GM12872 (cell line): ENCODE measurements around the gene MYO1C.

Source experiments
- CTCF ChIP-seq: IDR thresholded peaks from 3 replicates; pipeline ENCODE4 v1.5.1; 2011; ENCODE audit warnings: low read depth, mild to moderate bottlenecking, low read length, moderate library complexity; ENCODE audit not compliant: insufficient read depth

The MYO1C gene

GRCh38 chr17:1529863-1530262, 37.4 kb upstream of the MYO1C start:
- TF ChIP-seq CTCF = no peak

DNA sequence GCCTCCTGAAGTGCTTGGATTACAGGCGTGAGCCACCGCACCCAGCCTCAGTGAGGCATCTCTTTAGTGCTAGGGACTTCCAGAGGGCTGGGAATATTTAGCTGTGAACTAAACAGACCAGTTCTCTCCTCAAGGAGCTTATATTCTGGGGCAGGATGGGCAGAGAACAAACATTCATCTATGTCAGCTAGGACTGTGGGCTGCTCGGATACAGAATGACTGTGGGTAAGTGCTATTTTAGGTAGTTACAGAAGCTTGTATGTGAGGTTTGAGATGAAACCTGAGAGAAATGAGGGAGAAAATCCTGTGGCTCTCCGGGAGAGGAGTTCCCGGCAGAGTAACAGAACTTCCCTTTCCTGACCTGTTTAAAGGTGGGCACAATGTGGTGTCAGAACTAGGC, 30.1 kb upstream of the MYO1C start:
- no peak for TF ChIP-seq CTCF

DNA sequence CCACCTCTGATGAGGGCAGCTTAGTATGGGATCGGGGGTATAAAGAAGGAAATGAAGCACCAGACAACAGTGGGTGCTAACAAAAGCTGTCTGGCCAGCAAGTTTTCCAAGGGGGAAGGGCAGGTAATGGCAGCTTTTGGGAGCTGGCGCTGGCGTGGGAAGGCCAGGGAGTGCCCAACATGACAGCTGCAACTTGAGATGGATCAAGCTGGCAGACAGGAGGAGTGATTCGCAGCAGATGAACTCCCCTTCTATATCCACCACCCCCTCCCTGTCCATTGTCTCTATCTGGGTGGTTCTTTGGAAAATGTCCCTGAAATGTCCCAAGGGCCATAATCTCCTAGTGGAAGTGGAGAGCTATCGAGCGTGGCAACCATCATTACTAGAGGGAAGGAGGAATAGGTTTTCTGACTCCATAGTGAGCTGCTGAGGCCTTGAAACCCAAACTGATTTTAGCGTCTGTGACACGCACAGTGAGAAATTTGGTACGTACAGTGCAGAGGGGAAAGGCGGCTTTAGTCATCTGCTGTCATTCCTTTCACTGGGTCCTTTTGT, 28.7 kb upstream of the MYO1C start:
- TF ChIP-seq CTCF = no peak

GRCh38 chr17:1519678-1520077, 27.2 kb upstream of the MYO1C start:
- no peak for TF ChIP-seq CTCF

- no peak for TF ChIP-seq CTCF
These were observed 25.9 kb upstream of the MYO1C start for GRCh38 chr17:1518410-1518809.

GRCh38 chr17:1516388-1517161, 24.1 kb upstream of the MYO1C start, which contains the start of gene INPP5K:
Gene INPP5K, minus strand, starts transcription at chr17:1516612. Its CDS starts 113 bp downstream, at chr17:1516499.
- peak; percentile 30; the same call in 2 of the 3 replicates for TF ChIP-seq CTCF

DNA sequence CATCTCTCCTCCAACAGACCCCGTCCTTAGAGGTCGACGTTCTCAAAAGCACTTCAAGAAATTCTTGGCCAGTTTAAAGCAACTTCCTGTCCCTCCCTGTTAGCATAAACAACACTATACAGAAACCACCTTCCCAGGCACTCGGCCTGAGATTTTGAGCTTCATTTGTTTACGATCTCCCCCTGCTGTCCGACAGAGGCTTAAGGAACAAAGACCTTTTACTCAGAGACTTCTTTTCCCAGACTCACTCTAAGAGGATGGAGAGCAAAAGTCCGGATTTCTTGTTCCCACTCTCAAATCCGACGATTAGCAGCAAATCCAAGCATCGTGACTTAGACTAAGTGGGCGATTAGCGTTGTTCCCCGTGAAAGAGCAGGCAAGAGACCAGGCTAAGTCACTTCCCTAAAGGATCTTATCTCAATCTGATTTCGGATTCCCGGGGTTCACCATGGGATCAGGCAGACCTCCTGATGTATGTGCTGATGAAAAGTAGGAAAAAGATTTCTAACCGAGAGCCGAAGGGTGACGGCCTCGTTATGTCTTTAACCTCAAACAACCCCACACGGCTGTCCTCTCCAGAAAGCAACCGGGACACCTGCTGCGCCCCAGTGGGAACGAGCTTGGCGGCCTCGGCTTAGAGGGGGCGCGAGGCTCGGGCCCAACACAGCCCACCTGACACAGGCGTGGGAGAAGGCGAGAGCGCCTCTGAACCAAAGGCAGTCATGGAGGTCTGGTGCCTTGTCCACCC, 23.3 kb upstream of the MYO1C start:
- TF ChIP-seq CTCF = peak; percentile 66
